DND-41 (cell line): Measurements from ENCODE around the gene CARMIL1.

Source experiments
- EZH2 ChIP-seq: IDR thresholded peaks from 3 replicates; pipeline ENCODE4 v1.6.1; 2012; ENCODE audit warnings: borderline replicate concordance, low read depth, mild to moderate bottlenecking, moderate library complexity, low read length, inconsistent platforms; ENCODE audit not compliant: severe bottlenecking
- TF ChIP-seq, protein P1 (sequence below): IDR thresholded peaks from 2 replicates; pipeline ENCODE4 v1.5.1; 2012; ENCODE audit warnings: borderline replicate concordance, low read length, moderate library complexity, mild to moderate bottlenecking; ENCODE audit not compliant: poor library complexity, severe bottlenecking; ENCODE audit errors: extremely low read depth

DNA sequence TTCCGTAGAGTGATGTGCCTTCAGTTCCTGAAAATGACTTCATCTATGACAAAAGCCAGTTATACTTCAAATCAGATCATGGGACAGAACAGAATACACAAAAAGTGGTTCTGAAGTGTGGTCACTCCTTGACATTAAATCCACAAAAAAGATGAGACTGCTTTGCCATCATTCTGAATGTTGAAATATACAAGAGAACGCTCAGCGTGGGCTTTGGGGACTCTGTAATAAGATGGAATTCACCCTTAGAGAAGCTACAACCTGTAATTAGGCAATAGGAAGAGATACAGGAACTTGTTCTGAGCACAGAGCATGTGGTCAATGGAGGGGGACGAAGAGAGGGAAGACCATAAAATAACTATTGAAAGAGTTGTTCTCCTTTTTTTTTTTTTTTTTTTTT, 184.3 kb downstream of the CARMIL1 start:
- TF ChIP-seq, protein P1, sequence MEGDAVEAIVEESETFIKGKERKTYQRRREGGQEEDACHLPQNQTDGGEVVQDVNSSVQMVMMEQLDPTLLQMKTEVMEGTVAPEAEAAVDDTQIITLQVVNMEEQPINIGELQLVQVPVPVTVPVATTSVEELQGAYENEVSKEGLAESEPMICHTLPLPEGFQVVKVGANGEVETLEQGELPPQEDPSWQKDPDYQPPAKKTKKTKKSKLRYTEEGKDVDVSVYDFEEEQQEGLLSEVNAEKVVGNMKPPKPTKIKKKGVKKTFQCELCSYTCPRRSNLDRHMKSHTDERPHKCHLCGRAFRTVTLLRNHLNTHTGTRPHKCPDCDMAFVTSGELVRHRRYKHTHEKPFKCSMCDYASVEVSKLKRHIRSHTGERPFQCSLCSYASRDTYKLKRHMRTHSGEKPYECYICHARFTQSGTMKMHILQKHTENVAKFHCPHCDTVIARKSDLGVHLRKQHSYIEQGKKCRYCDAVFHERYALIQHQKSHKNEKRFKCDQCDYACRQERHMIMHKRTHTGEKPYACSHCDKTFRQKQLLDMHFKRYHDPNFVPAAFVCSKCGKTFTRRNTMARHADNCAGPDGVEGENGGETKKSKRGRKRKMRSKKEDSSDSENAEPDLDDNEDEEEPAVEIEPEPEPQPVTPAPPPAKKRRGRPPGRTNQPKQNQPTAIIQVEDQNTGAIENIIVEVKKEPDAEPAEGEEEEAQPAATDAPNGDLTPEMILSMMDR: no peak
- TF ChIP-seq EZH2: no peak
